Stomach (tissue), 4 donors: ENCODE data around the gene EXOC4.

Experiments
- CTCF ChIP-seq, 7 experiments: fragments of 450-650 bp in 4 of 7; fragments of 200-600 bp in 3 of 7; sonication (generic) in 3 of 7; IDR thresholded peaks; one replicate each; pipeline ENCODE4 v1.5.1; 2016 to 2019; ENCODE audit warnings: antibody characterized with exemption in 7 of 7, control low read depth in 2 of 7, mild to moderate bottlenecking in 1 of 7
- EP300 ChIP-seq: sonication (generic); formaldehyde crosslinking; IDR thresholded peaks from one replicate; pipeline ENCODE4 v1.6.1; 2017; ENCODE audit warnings: antibody characterized with exemption
- POLR2A ChIP-seq, 4 donors: fragments of 450-650 bp; IDR thresholded peaks; one replicate each; pipeline ENCODE4 v1.6.1; 2016; ENCODE audit warnings: antibody characterized with exemption in 4 of 4, control low read depth in 2 of 4, mild to moderate bottlenecking in 1 of 4, moderate library complexity in 1 of 4
- POLR2AphosphoS5 ChIP-seq, 3 donors: sonication (generic); formaldehyde crosslinking; IDR thresholded peaks; one replicate each; pipeline ENCODE4 v1.6.1; 2016; ENCODE audit warnings: antibody characterized with exemption in 3 of 3

- TF ChIP-seq CTCF (IDR thresholded peaks at IDR 0.05) = no peak
- TF ChIP-seq POLR2A (IDR thresholded peaks at IDR 0.05) = no peak
- TF ChIP-seq EP300 = no peak
- no peak for TF ChIP-seq POLR2AphosphoS5 (IDR thresholded peaks at IDR 0.05)
Observed at GRCh38 chr7:133258174-133258573, 5.3 kb downstream of the EXOC4 start.
